Neural cell (in vitro differentiated cells): ENCODE data around the gene PFKP. TPM values are rescaled to one million over a fixed set of nuclear protein-coding genes. Genes with fewer than 3 reads are reported as not detected.

Experiments used
- H2AFZ ChIP-seq: fragments of 200-600, 300-800 bp; sonication (generic), shearing (Covaris generic); 2 replicates; pipeline ENCODE4 v1.6.0; 2014; ENCODE audit warnings: low read depth, mild to moderate bottlenecking, antibody characterized with exemption, low read length, moderate library complexity
- H3F3A ChIP-seq: fragments of 200-600 bp; shearing (Covaris generic); 2 replicates; pipeline ENCODE4 v1.6.1; 2016; ENCODE audit warnings: mild to moderate bottlenecking, moderate library complexity, mixed read lengths, antibody characterized with exemption, low read length; ENCODE audit not compliant: insufficient read depth, poor library complexity, severe bottlenecking
- H3K27ac ChIP-seq: fragments of 200-600, 300-800 bp; sonication (generic), shearing (Covaris generic); 2 replicates; pipeline ENCODE4 v1.5.1; 2014; ENCODE audit warnings: mild to moderate bottlenecking, low read length, moderate library complexity
- H3K27me3 ChIP-seq: fragments of 300-800, 200-600 bp; sonication (generic), shearing (Covaris generic); 2 replicates; pipeline ENCODE4 v1.6.0; 2014; ENCODE audit warnings: mild to moderate bottlenecking, low read depth, low read length, moderate library complexity; ENCODE audit not compliant: insufficient read depth
- H3K36me3 ChIP-seq: fragments of 300-800, 200-600 bp; sonication (generic), shearing (Covaris generic); 2 replicates; pipeline ENCODE4 v1.5.1; 2014; ENCODE audit warnings: mild to moderate bottlenecking, antibody characterized with exemption, low read length, moderate library complexity; ENCODE audit not compliant: insufficient read depth
- H3K4me2 ChIP-seq: fragments of 300-800, 200-600 bp; sonication (generic), shearing (Covaris generic); 2 replicates; pipeline ENCODE4 v1.6.0; 2014; ENCODE audit warnings: mild to moderate bottlenecking, low read length
- H3K4me3 ChIP-seq: fragments of 300-800, 200-600 bp; sonication (generic), shearing (Covaris generic); 2 replicates; pipeline ENCODE4 v1.5.1; 2014; ENCODE audit warnings: mild to moderate bottlenecking, low read length, moderate library complexity
- H3K79me2 ChIP-seq: fragments of 200-600 bp; shearing (Covaris generic); replicated peaks from 2 replicates; pipeline ENCODE4 v1.6.0; 2014; ENCODE audit warnings: mild to moderate bottlenecking, low read length, moderate library complexity; ENCODE audit not compliant: insufficient read depth
- H3K9ac ChIP-seq: fragments of 300-800, 200-600 bp; sonication (generic), shearing (Covaris generic); 2 replicates; pipeline ENCODE4 v1.6.1; 2016; ENCODE audit warnings: mild to moderate bottlenecking, low read length, mixed read lengths
- H3K9me2 ChIP-seq: fragments of 200-600 bp; shearing (Covaris generic); 2 replicates; pipeline ENCODE4 v1.6.1; 2016; ENCODE audit warnings: mild to moderate bottlenecking, low read length, mixed read lengths; ENCODE audit not compliant: insufficient read depth
- H3K9me3 ChIP-seq: fragments of 200-600, 300-800 bp; sonication (generic), shearing (Covaris generic); 2 replicates; pipeline ENCODE4 v1.6.1; 2016; ENCODE audit warnings: mild to moderate bottlenecking, mixed run types, low read length, moderate library complexity, mixed read lengths
- H4K20me1 ChIP-seq: fragments of 200-600 bp; shearing (Covaris generic); 2 replicates; pipeline ENCODE4 v1.6.1; 2016; ENCODE audit warnings: mild to moderate bottlenecking, mixed run types; ENCODE audit not compliant: insufficient read depth
- CTCF ChIP-seq: fragments of 450-650 bp; IDR thresholded peaks from 2 replicates; pipeline ENCODE4 v1.5.1; 2014; ENCODE audit warnings: antibody characterized with exemption, mild to moderate bottlenecking, moderate library complexity; ENCODE audit not compliant: poor library complexity, severe bottlenecking
- EP300 ChIP-seq: fragments of 450-650 bp; conservative IDR thresholded peaks from 2 replicates; pipeline ENCODE4 v1.6.1; 2014; ENCODE audit warnings: antibody characterized with exemption, mild to moderate bottlenecking, moderate library complexity; ENCODE audit not compliant: poor library complexity, severe bottlenecking
- EZH2 ChIP-seq: fragments of 200-600, 300-800 bp; shearing (Covaris generic), sonication (generic); IDR thresholded peaks from 2 replicates; pipeline ENCODE4 v1.6.1; 2014; ENCODE audit warnings: antibody characterized with exemption, low read length, borderline replicate concordance, mild to moderate bottlenecking; ENCODE audit not compliant: insufficient read depth, poor library complexity, severe bottlenecking
- MXI1 ChIP-seq: fragments of 450-650 bp; conservative IDR thresholded peaks from 2 replicates; pipeline ENCODE4 v1.6.1; 2014; ENCODE audit warnings: antibody characterized with exemption, mild to moderate bottlenecking; ENCODE audit not compliant: poor library complexity, severe bottlenecking
- POLR2AphosphoS5 ChIP-seq: IDR thresholded peaks from 2 replicates; pipeline ENCODE4 v1.6.1; 2012
- RAD21 ChIP-seq: fragments of 450-650 bp; conservative IDR thresholded peaks from 2 replicates; pipeline ENCODE4 v1.6.1; 2014; ENCODE audit warnings: antibody characterized with exemption, mild to moderate bottlenecking, moderate library complexity
- REST ChIP-seq: IDR thresholded peaks from 2 replicates; pipeline ENCODE4 v1.6.1; 2012; ENCODE audit warnings: borderline replicate concordance
- SMC3 ChIP-seq: fragments of 450-650 bp; conservative IDR thresholded peaks from 2 replicates; pipeline ENCODE4 v1.6.1; 2014; ENCODE audit warnings: antibody characterized with exemption, mild to moderate bottlenecking, moderate library complexity; ENCODE audit not compliant: poor library complexity
- TAF1 ChIP-seq: IDR thresholded peaks from 2 replicates; pipeline ENCODE4 v1.6.1; 2012; ENCODE audit warnings: low read depth
- polyA plus RNA-seq: library from polyadenylated mRNA; depleted of rRNA; stranded (reverse); fragments of >200 nt; gene quantifications from 2 replicates; pipeline ENCODE4 v1.2.3, GENCODE V29; 2014

Gene PFKP
- polyA plus RNA-seq, 1 donor from 2014 or later: 27.9 TPM

GRCh38 chr10:3139216-3139910 lies 72.0 kb downstream of the PFKP start:
- Histone ChIP-seq H3K4me3 (no peak overlapping the region), H2AFZ (no peak overlapping the region), H4K20me1 (no peaks in the 10 kb centered on the region), H3K4me2 (no peak overlapping the region), H3K9me3 (no peaks in the 10 kb centered on the region), H3K79me2 (no peaks in the 10 kb centered on the region), H3K36me3 (peaks cover 16% of the 10 kb centered on the region), H3F3A (no peaks in the 10 kb centered on the region), H3K27me3 (no peaks in the 10 kb centered on the region), H3K9me2 (no peaks in the 10 kb centered on the region), H3K9ac (no peak overlapping the region), H3K27ac (no peak overlapping the region)
- TF ChIP-seq EZH2: no peak
- TF ChIP-seq RAD21: no peak
- no peak for TF ChIP-seq EP300
- no peak for TF ChIP-seq SMC3
- TF ChIP-seq TAF1: no peak
- TF ChIP-seq REST: no peak
- TF ChIP-seq MXI1: no peak
- no peak for TF ChIP-seq CTCF
- TF ChIP-seq POLR2AphosphoS5: no peak

GRCh38 chr10:3140280-3140679 lies 72.9 kb downstream of the PFKP start:
- Histone ChIP-seq H3K4me3 (no peak overlapping the region), H3K79me2 (no peaks in the 10 kb centered on the region), H3K36me3 (peaks cover 9% of the 10 kb centered on the region), H3K9me3 (no peaks in the 10 kb centered on the region), H4K20me1 (no peaks in the 10 kb centered on the region), H3K9ac (no peak overlapping the region), H3K27me3 (no peaks in the 10 kb centered on the region), H3F3A (no peaks in the 10 kb centered on the region), H3K27ac (no peak overlapping the region), H3K4me2 (no peak overlapping the region), H3K9me2 (no peaks in the 10 kb centered on the region), H2AFZ (no peak overlapping the region)
- TF ChIP-seq EP300: no peak
- no peak for TF ChIP-seq SMC3
- no peak for TF ChIP-seq REST
